GM18517 (cell line): Measurements from ENCODE around the gene ARHGAP25.

Experiments
- ATAC-seq: cut with Tn5 transposase; IDR thresholded peaks from one replicate; pipeline ENCODE4 v1.9.1; 2021; ENCODE audit warnings: mild to moderate bottlenecking, moderate library complexity; ENCODE audit not compliant: unreplicated experiment

ARHGAP25 gene

GRCh38 chr2:68764806-68765311 is 30.2 kb downstream of the ARHGAP25 start:
- no peak for ATAC-seq

DNA sequence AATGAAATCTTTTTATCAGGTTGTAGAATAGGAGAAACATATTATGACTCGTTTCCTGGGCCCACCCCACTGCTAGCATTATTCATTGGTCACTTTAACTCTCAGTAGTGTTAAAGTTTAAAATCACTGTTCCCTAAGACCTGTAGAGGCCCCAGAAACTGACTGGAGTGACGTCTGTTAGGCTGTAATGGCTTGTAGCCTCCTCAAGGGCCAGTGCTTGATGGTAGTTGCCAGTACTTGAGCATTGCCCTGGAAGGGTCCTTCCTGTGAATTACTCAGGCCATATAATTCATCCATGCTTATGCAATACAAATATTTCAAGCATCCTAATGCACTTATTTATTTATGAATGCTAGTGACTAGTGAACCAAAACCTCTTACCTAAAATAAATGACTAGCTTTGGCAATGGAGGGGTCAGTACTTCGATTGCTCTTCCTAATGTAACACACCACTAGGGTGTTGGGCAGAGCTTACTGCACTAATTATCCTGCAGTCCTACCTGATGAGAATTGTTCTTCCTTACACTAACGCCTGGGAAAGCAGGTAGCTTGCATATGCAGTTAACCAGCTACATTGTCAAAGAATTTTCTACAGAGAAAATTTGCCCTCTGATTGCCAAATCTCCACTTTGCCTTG is 31.2 kb downstream of the ARHGAP25 start:
- ATAC-seq = no peak

DNA sequence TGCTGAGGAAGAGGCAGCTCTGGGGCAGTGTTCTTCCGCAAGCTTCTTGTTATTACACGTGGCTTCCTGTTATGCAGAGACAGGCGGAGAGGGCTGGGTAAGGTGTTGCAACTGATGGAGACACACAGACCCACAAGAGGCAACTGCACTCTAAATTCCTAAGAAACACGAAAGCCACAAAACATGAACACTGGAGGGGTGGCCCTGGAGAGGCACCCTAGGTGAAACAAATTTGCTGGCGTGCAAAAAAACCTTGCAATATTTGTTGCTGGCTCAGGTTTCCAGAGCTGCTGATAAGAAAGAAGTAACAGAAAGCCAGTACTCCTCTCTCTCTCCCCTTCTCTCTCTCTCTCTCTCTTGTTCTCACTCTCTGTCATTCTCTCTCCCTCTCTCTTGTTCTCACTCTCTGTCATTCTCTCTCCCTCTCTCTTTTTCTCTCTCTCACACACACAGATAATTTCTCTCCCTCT is 31.8 kb downstream of the ARHGAP25 start:
- no peak for ATAC-seq

DNA sequence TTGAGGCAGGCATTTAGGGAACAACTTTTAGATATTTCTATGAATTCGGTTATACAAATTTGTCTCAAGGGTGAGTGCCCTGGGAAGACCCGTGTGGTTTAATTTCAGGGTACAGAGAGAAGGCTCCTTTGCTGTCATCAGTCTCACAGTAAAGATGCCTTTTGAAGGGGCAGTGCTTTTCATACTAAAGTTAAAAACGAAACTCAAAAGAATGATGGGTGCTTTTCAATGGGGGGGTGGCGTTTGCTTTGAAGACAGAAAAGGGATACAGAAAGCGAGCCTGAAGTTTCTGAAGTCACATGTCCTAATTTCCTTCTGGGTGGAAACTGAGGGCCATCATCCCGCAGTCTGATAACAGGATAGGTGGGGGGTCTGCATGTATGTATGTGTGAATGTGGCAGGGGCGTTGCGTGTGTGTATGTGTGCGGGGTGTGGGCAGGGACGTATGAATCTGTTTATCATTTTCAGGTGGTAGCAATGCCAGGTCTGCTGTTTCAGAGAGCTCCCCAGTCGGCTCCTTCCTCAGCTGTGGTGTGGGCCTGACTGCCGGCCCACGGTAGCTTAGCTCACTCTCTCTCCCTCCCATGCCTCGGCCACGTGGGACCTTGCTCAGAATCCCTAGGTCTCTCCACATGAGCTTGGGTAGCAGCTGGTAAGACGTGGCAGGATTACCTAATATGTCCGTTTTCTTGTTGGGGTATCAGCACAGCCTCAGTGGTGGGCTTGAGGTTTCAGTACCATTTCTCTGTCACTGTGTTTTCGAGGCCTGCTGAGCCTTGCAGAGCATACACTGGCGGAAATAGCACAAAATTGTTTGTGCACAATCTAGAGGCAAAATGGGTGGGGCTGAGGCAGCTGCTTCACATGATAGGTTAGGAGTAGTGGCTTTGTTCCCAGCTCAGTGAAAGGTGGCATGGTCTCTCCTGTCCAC is 32.7 kb downstream of the ARHGAP25 start:
- ATAC-seq = peak; percentile 49

GRCh38 chr2:68767996-68768395 is 33.4 kb downstream of the ARHGAP25 start:
- no peak for ATAC-seq

DNA sequence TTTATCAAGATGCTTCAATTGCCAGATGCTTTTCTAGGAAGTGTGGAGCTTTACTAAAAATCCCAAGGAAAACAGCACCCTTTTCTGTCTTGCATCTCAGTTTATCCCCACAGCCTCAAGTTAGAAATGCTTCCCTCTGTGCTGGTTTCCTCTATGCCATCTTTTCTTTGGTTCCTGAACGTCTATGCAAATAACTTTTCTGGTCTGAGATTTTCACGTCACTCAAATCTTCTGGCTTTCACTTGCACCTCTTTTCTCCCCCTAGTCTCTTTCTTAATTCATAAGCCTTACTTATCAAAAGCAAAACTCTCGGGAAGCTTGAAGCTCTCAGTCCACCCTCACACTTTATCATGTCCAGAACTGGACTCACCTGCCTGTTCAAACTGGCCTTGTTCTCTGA is 33.9 kb downstream of the ARHGAP25 start:
- ATAC-seq = no peak

DNA sequence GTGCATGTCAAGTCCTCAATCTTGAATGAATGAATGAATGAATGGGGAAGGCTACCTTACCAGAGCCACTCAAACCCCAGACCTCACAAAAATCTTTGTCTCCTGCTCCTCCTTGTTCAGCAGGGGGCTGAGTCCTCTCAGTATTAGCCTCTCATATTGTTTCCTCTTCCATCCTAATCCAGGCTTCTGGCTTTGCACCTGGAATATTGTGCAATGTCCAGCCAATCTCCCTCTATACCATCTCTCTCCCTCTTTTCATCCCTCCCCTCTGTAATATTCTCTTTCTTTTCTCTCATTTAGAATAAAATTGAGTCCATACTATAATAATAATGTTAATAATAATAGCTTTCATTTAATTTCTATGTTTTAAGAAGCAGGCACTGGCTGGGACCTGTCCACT is 34.3 kb downstream of the ARHGAP25 start:
- ATAC-seq = no peak

DNA sequence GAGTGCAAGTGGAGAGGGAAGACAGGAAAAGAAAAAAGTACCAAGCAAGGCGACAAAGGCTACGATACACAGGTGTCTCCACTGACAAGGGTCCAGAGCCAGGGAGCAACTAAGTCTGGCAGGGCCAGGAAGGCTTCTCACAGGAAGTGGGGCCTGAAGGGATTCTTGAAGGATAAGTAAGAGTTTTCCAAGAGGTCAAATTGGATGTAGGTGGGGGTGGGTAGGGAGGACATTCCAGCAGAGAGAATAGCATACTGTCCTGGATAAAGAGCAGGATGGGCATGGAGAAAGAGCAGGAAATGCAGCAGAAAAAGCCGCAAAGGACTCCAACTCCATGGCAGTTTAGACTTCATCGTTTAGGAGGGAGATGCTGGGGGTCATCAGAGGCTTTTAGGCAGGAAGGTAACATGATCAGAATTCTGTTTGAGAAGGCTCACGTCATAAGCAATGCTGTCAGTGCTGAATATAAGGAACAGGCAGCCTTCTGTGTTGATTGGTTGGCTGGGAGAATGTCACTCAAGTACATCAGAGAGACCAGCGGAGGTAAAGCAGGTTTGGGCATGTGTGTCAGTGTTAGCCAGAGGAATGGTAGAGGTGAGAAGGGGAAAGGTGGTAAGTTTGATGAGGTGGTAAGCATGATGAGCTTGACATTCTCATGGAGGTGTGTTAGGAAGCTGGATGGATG is 35.1 kb downstream of the ARHGAP25 start:
- no peak for ATAC-seq

DNA sequence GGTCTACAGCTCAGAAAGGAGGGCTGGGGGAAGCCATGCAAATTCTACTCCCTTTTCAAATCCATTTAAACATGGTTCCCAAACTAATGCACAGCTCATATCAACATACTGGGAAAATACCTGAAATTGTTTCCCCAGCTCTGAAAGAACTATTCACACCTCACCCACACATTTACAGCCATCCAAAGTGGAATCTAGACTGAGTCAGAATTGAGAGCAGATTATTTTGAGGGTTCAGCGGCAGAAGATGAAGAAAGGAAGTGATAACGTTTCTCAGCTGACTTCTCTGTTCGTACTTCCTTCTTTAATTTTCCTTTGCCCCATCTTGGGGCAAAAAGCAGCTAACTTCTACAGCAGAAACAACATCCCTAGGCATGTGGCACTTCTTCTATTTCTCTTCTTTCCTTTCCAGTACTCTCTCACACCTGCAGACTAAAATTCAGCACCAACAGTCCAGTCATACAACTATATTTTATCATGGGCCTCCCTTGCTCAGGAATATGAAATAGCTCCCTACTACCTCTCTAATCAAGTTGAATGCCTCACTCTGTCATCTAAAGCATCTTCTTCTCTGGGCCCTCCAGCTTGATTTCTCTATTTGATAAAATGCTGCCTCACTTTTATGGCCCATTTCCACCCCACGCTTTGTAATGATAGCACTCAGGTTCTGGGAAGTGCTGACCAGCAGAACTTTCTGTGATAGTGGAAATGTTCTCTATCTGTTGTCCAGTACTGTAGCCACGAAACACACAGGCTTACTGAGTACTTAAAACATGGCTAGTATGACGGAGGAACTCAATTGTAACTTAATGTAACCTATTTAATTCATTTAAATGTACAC is 35.9 kb downstream of the ARHGAP25 start:
- no peak for ATAC-seq

DNA sequence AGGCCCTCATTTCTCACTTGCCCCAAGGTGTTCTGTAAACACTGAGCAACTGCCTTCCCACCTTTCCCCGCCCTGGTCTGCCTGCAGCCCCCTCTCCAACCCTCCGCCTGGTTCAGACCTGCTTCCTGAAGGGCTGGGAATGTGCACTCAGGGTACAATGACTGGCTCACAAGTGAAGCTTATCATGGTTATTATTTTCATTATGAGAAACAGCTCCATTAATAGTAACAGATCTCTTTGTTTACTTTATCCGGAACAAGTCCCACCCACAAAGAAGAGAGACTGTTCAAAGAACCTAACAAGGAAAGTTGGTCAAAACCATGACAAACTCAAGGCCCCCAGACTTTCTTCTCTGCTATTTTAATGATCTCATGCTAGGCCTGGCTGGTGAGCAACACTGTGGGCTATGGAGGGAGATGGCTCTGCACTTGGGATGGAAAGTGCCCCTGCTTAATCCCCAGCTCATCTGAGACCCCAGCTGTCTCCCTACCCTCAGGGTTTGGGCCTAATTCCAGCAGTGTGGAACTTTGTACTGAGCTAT is 36.7 kb downstream of the ARHGAP25 start:
- ATAC-seq = no peak

DNA sequence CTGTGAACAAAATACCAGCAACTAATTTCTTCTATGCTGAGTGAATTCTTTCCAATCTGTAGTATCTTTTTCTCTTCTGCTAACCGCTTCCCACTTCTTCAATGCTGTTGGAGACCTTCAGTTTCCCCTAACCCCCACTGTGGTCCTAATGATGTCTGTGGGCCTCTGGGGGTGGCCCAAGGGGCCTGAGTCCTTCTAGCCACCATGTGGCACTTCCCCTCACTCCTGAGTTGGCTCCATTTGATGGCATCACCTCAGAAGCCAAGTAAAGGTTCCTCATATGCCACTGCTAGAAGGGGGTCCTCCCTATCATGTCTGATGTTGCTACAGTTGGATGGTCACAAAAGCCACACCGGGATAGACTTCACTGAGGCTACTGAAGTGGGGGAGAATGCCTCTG is 37.5 kb downstream of the ARHGAP25 start:
- no peak for ATAC-seq

DNA sequence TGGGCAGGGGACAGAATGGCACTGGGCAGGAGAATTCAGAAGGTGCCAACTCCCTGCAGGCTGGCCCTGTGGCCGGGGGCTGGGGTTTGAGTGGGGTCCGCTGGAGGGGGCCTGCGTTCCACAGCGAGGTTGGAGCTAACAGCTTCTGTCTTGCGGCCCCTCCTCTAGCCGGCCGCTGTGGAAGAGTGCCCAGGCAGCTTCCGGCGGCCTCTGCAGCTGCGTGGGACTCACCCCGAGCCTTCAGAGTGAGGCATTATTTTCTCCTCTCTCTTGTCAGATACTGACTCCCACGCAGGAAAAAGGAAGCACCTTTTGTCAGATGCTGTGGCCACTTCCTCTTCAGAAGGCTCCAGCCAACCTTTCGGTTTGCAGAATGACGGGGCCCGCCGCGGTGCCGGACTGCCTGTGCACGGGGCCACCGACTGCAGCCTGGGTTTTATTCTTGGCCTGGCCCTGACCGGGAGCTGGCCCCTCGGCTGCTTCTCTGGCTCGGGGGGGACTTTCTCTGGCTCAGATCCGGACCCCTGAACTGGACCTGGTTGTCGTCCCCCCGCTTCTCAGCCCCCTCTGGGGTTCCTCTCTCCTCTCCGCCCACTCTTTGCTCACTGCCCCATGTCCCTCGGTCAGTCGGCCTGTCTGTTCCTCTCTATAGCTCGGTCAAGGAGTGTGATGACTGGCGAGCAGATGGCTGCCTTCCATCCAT is 40.1 kb downstream of the ARHGAP25 start:
- peak; percentile 93 for ATAC-seq

DNA sequence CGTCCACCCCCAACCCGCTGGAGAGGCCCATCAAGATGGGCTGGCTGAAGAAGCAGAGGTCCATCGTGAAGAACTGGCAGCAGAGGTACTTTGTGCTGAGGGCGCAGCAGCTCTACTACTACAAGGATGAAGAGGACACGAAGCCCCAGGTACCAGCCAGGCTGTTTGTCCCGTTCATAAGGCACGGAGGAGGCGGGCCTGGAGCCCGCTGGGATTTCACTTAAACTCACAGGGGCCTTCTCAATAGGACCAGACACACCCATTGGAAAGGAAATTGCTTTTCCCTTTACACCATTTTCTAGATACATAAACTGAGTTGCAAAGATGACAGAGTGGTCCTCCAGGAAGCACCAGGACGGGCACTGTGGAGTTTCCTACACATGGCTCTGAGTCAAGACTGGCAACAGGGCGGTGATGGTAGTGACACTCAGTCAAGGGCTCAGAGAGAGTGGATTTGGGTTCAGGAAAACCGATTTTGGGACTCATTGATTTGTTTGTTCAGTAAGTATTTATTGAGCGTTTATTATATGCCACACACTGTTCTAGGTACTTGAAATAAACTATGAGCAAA is 40.7 kb downstream of the ARHGAP25 start:
- ATAC-seq = no peak

- ATAC-seq = no peak
Measured at GRCh38 chr2:68776124-68776523, 41.5 kb downstream of the ARHGAP25 start.

- ATAC-seq = no peak
Measured at GRCh38 chr2:68779595-68779994, 45.0 kb downstream of the ARHGAP25 start.

GRCh38 chr2:68784188-68784587 is 49.6 kb downstream of the ARHGAP25 start:
- ATAC-seq = no peak

GRCh38 chr2:68784915-68785314 is 50.3 kb downstream of the ARHGAP25 start:
- ATAC-seq = no peak

DNA sequence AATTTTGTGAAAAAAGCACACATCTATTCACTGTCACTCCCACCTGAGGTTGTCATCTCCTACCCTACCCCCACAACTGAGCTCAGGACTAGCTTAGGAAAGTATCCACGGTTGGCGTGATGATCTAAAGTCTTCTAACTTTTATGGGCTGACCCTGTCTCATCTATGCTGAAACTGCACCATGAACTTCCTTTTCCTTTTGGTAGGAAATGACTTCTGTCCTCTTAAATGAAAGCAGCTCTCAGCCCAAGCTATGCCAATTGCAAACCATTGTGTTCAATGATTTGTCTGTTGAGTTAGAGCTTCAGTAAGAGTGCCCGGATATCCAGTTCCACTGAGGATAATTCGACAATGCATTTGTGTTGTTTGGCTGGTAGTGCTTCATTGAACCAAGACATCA is 52.7 kb downstream of the ARHGAP25 start:
- ATAC-seq = no peak

DNA sequence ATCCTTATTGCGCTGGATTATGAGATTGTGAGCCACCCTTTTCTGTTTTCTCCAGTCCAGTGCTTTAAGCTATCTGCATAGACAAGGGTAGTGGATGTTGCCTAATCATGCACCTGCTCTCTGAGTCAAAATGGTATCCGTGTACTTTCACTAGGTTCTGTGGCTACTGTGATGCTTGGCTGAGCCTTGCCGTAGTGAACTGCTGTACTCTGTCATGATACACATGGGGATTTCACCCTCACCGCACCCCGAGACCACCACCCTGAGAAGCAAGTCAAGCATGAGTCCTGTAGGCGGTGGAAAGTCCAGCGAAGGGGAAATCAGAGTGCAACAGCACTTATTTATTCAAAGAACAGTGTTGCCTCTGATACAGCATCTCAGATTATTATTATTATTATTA is 55.0 kb downstream of the ARHGAP25 start:
- ATAC-seq = peak; percentile 99
